ENCODE measurements around the gene KLHL13.

KLHL13 gene

GRCh38 chrX:118026631-118027030 lies 90.0 kb downstream of the KLHL13 start:
- H3K27ac ChIP-seq (replicated peaks; ENCODE audit: low read length): no peak overlapping the region
- H3K36me3 ChIP-seq (replicated peaks in 1 of 2; ENCODE audit: control insufficient read depth in 2 of 2, insufficient read depth in 2 of 2, low read length in 2 of 2): no peaks in the 10 kb centered on the region
- H2BK120ac ChIP-seq (ENCODE audit: low read depth, low read length): no peak overlapping the region
- H3K9me3 ChIP-seq (replicated peaks in 1 of 2; ENCODE audit: control insufficient read depth in 2 of 2, insufficient read depth in 1 of 2, low read depth in 1 of 2, low read length in 2 of 2): no peaks in the 10 kb centered on the region
- no peak overlapping the region for H3K4me3 ChIP-seq (ENCODE audit: low read length in 2 of 2)
- H3K9ac ChIP-seq (ENCODE audit: low read depth, low read length, poor library complexity): no peak overlapping the region
- H3K4ac ChIP-seq (ENCODE audit: low read length): no peak overlapping the region
- no peak overlapping the region for H2AFZ ChIP-seq (ENCODE audit: low read length)
- H2AK5ac ChIP-seq (ENCODE audit: low read depth, low read length): no peak overlapping the region
- no peak overlapping the region for H4K91ac ChIP-seq (ENCODE audit: low read depth, low read length, poor library complexity)
- H3K18ac ChIP-seq (ENCODE audit: low read length): no peak overlapping the region
- no CpG with 5 or more reads among the region's 1 CpG for WGBS, 2 donors (ENCODE audit: extremely low coverage in 2 of 2, insufficient read length in 2 of 2, insufficient replicate concordance in 1 of 2)
- no peak overlapping the region for H2BK12ac ChIP-seq (ENCODE audit: low read length)
- no peak overlapping the region for H2BK5ac ChIP-seq (ENCODE audit: low read length)
- no peak overlapping the region for H4K8ac ChIP-seq (ENCODE audit: low read depth, low read length)
- no peak overlapping the region for H2BK15ac ChIP-seq (ENCODE audit: low read length)
- H3K23ac ChIP-seq (ENCODE audit: low read depth, low read length, poor library complexity): no peak overlapping the region
- H3K79me1 ChIP-seq (ENCODE audit: low read depth, low read length): no peaks in the 10 kb centered on the region
- DNase-seq (ENCODE audit: low spot score): no peak
- no peak overlapping the region for H3K4me2 ChIP-seq (ENCODE audit: insufficient read depth, low read length, poor library complexity, severe bottlenecking)
- no peaks in the 10 kb centered on the region for H3K4me1 ChIP-seq (ENCODE audit: control insufficient read depth in 2 of 2, insufficient read depth in 1 of 2, low read depth in 1 of 2, low read length in 2 of 2)
- no peak overlapping the region for H3K14ac ChIP-seq (ENCODE audit: low read length)
- no peaks in the 10 kb centered on the region for H3K27me3 ChIP-seq (ENCODE audit: control insufficient read depth in 3 of 3, insufficient read depth in 3 of 3, low read depth in 1 of 3, low read length in 3 of 3)

GRCh38 chrX:118025226-118025625 lies 91.4 kb downstream of the KLHL13 start:
- Histone ChIP-seq H3K4ac (ENCODE audit: low read length) (no peak overlapping the region), H3K27me3 (ENCODE audit: control insufficient read depth in 3 of 3, insufficient read depth in 3 of 3, low read depth in 1 of 3, low read length in 3 of 3) (no peaks in the 10 kb centered on the region), H3K4me3 (ENCODE audit: low read length in 2 of 2) (no peak overlapping the region), H2BK5ac (ENCODE audit: low read length) (no peak overlapping the region), H3K14ac (ENCODE audit: low read length) (no peak overlapping the region), H3K36me3 (replicated peaks in 1 of 2; ENCODE audit: control insufficient read depth in 2 of 2, insufficient read depth in 2 of 2, low read length in 2 of 2) (no peaks in the 10 kb centered on the region), H2BK120ac (ENCODE audit: low read depth, low read length) (no peak overlapping the region), H2BK12ac (ENCODE audit: low read length) (no peak overlapping the region), H3K27ac (replicated peaks; ENCODE audit: low read length) (no peak overlapping the region), H3K9ac (ENCODE audit: low read depth, low read length, poor library complexity) (no peak overlapping the region), H2BK15ac (ENCODE audit: low read length) (no peak overlapping the region), H3K4me2 (ENCODE audit: insufficient read depth, low read length, poor library complexity, severe bottlenecking) (no peak overlapping the region), H2AK5ac (ENCODE audit: low read depth, low read length) (no peak overlapping the region), H4K91ac (ENCODE audit: low read depth, low read length, poor library complexity) (no peak overlapping the region), H3K9me3 (replicated peaks in 1 of 2; ENCODE audit: control insufficient read depth in 2 of 2, insufficient read depth in 1 of 2, low read depth in 1 of 2, low read length in 2 of 2) (no peaks in the 10 kb centered on the region), H2AFZ (ENCODE audit: low read length) (no peak overlapping the region), H3K4me1 (ENCODE audit: control insufficient read depth in 2 of 2, insufficient read depth in 1 of 2, low read depth in 1 of 2, low read length in 2 of 2) (no peaks in the 10 kb centered on the region), H3K79me1 (ENCODE audit: low read depth, low read length) (no peaks in the 10 kb centered on the region), H3K18ac (ENCODE audit: low read length) (no peak overlapping the region), H4K8ac (ENCODE audit: low read depth, low read length) (no peak overlapping the region), H3K23ac (ENCODE audit: low read depth, low read length, poor library complexity) (no peak overlapping the region)
- WGBS, 2 donors (ENCODE audit: extremely low coverage in 2 of 2, insufficient read length in 2 of 2, insufficient replicate concordance in 1 of 2): no CpG with 5 or more reads among the region's 4 CpGs
- no peak for DNase-seq (ENCODE audit: low spot score)

GRCh38 chrX:118024482-118024881 lies 92.1 kb downstream of the KLHL13 start:
- no peak overlapping the region for H2BK120ac ChIP-seq (ENCODE audit: low read depth, low read length)
- no peak overlapping the region for H3K4me2 ChIP-seq (ENCODE audit: insufficient read depth, low read length, poor library complexity, severe bottlenecking)
- no peak overlapping the region for H4K91ac ChIP-seq (ENCODE audit: low read depth, low read length, poor library complexity)
- H4K8ac ChIP-seq (ENCODE audit: low read depth, low read length): no peak overlapping the region
- no peak overlapping the region for H2AK5ac ChIP-seq (ENCODE audit: low read depth, low read length)
- no peak overlapping the region for H3K14ac ChIP-seq (ENCODE audit: low read length)
- H3K9me3 ChIP-seq (replicated peaks in 1 of 2; ENCODE audit: control insufficient read depth in 2 of 2, insufficient read depth in 1 of 2, low read depth in 1 of 2, low read length in 2 of 2): no peaks in the 10 kb centered on the region
- H3K4ac ChIP-seq (ENCODE audit: low read length): no peak overlapping the region
- DNase-seq (ENCODE audit: low spot score): no peak
- H3K18ac ChIP-seq (ENCODE audit: low read length): no peak overlapping the region
- H3K4me1 ChIP-seq (ENCODE audit: control insufficient read depth in 2 of 2, insufficient read depth in 1 of 2, low read depth in 1 of 2, low read length in 2 of 2): no peaks in the 10 kb centered on the region
- no peak overlapping the region for H2BK15ac ChIP-seq (ENCODE audit: low read length)
- no peak overlapping the region for H3K27ac ChIP-seq (replicated peaks; ENCODE audit: low read length)
- no peak overlapping the region for H2AFZ ChIP-seq (ENCODE audit: low read length)
- no peaks in the 10 kb centered on the region for H3K79me1 ChIP-seq (ENCODE audit: low read depth, low read length)
- H3K9ac ChIP-seq (ENCODE audit: low read depth, low read length, poor library complexity): no peak overlapping the region
- no peak overlapping the region for H2BK5ac ChIP-seq (ENCODE audit: low read length)
- WGBS, 2 donors (ENCODE audit: extremely low coverage in 2 of 2, insufficient read length in 2 of 2, insufficient replicate concordance in 1 of 2): no CpG with 5 or more reads among the region's 1 CpG
- H3K23ac ChIP-seq (ENCODE audit: low read depth, low read length, poor library complexity): no peak overlapping the region
- no peaks in the 10 kb centered on the region for H3K36me3 ChIP-seq (replicated peaks in 1 of 2; ENCODE audit: control insufficient read depth in 2 of 2, insufficient read depth in 2 of 2, low read length in 2 of 2)
- H3K27me3 ChIP-seq (ENCODE audit: control insufficient read depth in 3 of 3, insufficient read depth in 3 of 3, low read depth in 1 of 3, low read length in 3 of 3): no peaks in the 10 kb centered on the region
- H2BK12ac ChIP-seq (ENCODE audit: low read length): no peak overlapping the region
- H3K4me3 ChIP-seq (ENCODE audit: low read length in 2 of 2): no peak overlapping the region

- Histone ChIP-seq H2BK15ac (ENCODE audit: low read length) (no peak overlapping the region), H4K91ac (ENCODE audit: low read depth, low read length, poor library complexity) (no peak overlapping the region), H3K79me1 (ENCODE audit: low read depth, low read length) (no peaks in the 10 kb centered on the region), H3K4me2 (ENCODE audit: insufficient read depth, low read length, poor library complexity, severe bottlenecking) (no peak overlapping the region), H3K36me3 (replicated peaks in 1 of 2; ENCODE audit: control insufficient read depth in 2 of 2, insufficient read depth in 2 of 2, low read length in 2 of 2) (no peaks in the 10 kb centered on the region), H3K23ac (ENCODE audit: low read depth, low read length, poor library complexity) (no peak overlapping the region), H2BK120ac (ENCODE audit: low read depth, low read length) (no peak overlapping the region), H3K27me3 (ENCODE audit: control insufficient read depth in 3 of 3, insufficient read depth in 3 of 3, low read depth in 1 of 3, low read length in 3 of 3) (no peaks in the 10 kb centered on the region), H4K8ac (ENCODE audit: low read depth, low read length) (no peak overlapping the region), H3K14ac (ENCODE audit: low read length) (no peak overlapping the region), H2BK5ac (ENCODE audit: low read length) (no peak overlapping the region), H3K4me1 (ENCODE audit: control insufficient read depth in 2 of 2, insufficient read depth in 1 of 2, low read depth in 1 of 2, low read length in 2 of 2) (no peaks in the 10 kb centered on the region), H2BK12ac (ENCODE audit: low read length) (no peak overlapping the region), H3K9ac (ENCODE audit: low read depth, low read length, poor library complexity) (no peak overlapping the region), H3K4me3 (ENCODE audit: low read length in 2 of 2) (no peak overlapping the region), H3K9me3 (replicated peaks in 1 of 2; ENCODE audit: control insufficient read depth in 2 of 2, insufficient read depth in 1 of 2, low read depth in 1 of 2, low read length in 2 of 2) (no peaks in the 10 kb centered on the region), H3K27ac (replicated peaks; ENCODE audit: low read length) (no peak overlapping the region), H3K4ac (ENCODE audit: low read length) (no peak overlapping the region), H2AK5ac (ENCODE audit: low read depth, low read length) (no peak overlapping the region), H2AFZ (ENCODE audit: low read length) (no peak overlapping the region), H3K18ac (ENCODE audit: low read length) (no peak overlapping the region)
- DNase-seq (ENCODE audit: low spot score): no peak
- no CpG with 5 or more reads among the region's 2 CpGs for WGBS, 2 donors (ENCODE audit: extremely low coverage in 2 of 2, insufficient read length in 2 of 2, insufficient replicate concordance in 1 of 2)
These were observed 93.9 kb downstream of the KLHL13 start for GRCh38 chrX:118022753-118023152.
